ENCODE results near the gene UTP20. TPM values are rescaled to one million over a fixed set of nuclear protein-coding genes. Genes with fewer than 3 reads are reported as not detected.

Gene UTP20
- total and polyA plus RNA-seq, 7 experiments from 2014 or later: 5.7 to 20.8 (median 13.6) TPM

GRCh38 chr12:101243074-101243473 is 36.8 kb upstream of the UTP20 start:
- no peak overlapping the region for H3K4me3 ChIP-seq (ENCODE audit: low read length)
- H3K27ac ChIP-seq (ENCODE audit: low read depth, low read length): no peak overlapping the region
- ATAC-seq (no peak), DNase-seq (no peak)
- Mint-ChIP-seq H3K9me3 (peaks cover 0 to 9% (median 2%) of the 10 kb centered on the region in 11 donors), H3K4me3 (no peak overlapping the region), H3K27ac (no peak overlapping the region), H3K36me3 (no peaks in the 10 kb centered on the region), H3K27me3 (peaks cover 0 to 20% (median 8%) of the 10 kb centered on the region in 5 donors), H3K4me1 (no peaks in the 10 kb centered on the region)
- intact Hi-C loops (cut with micrococcal nuclease): no loop called here
- H3K36me3 ChIP-seq (ENCODE audit: control insufficient read depth in 2 of 3, insufficient read depth in 3 of 3, low read length in 3 of 3): no peaks in the 10 kb centered on the region
- no peaks in the 10 kb centered on the region for H3K9me3 ChIP-seq (ENCODE audit: control insufficient read depth in 2 of 3, low read length in 3 of 3)
- H3K4me1 ChIP-seq (ENCODE audit: control insufficient read depth in 2 of 2, insufficient read depth in 2 of 2, low read length in 2 of 2): no peaks in the 10 kb centered on the region
- no peaks in the 10 kb centered on the region for H3K27me3 ChIP-seq (ENCODE audit: control insufficient read depth in 2 of 2, insufficient read depth in 2 of 2, low read length in 2 of 2)
- POLR2A ChIA-PET: no interaction called here
- CTCF ChIA-PET: no interaction called here

- ChIA-PET CTCF (no interaction called here), POLR2A (no interaction called here)
- DNase-seq: no peak
Observed at GRCh38 chr12:101243616-101244015, 36.3 kb upstream of the UTP20 start.

GRCh38 chr12:101256266-101256665 is 23.6 kb upstream of the UTP20 start:
- no peaks in the 10 kb centered on the region for H3K4me1 Mint-ChIP-seq

More at GRCh38 chr12:101243616-101244015, 36.3 kb upstream of the UTP20 start:
- Mint-ChIP-seq H3K36me3 (no peaks in the 10 kb centered on the region), H3K4me3 (no peak overlapping the region), H3K27me3 (peaks cover 0 to 16% (median 6%) of the 10 kb centered on the region in 5 donors), H3K9me3 (peaks cover 0 to 6% (median under 1%) of the 10 kb centered on the region in 11 donors), H3K27ac (no peak overlapping the region), H3K4me1 (no peaks in the 10 kb centered on the region)
- H3K27me3 ChIP-seq (ENCODE audit: control insufficient read depth in 2 of 2, insufficient read depth in 2 of 2, low read length in 2 of 2): no peaks in the 10 kb centered on the region
- no peak overlapping the region for H3K4me3 ChIP-seq (ENCODE audit: low read length)
- no peaks in the 10 kb centered on the region for H3K4me1 ChIP-seq (ENCODE audit: control insufficient read depth in 2 of 2, insufficient read depth in 2 of 2, low read length in 2 of 2)
- ATAC-seq: no peak
- no peaks in the 10 kb centered on the region for H3K9me3 ChIP-seq (ENCODE audit: control insufficient read depth in 2 of 3, low read length in 3 of 3)
- intact Hi-C loops (cut with micrococcal nuclease): no loop called here
- H3K36me3 ChIP-seq (ENCODE audit: control insufficient read depth in 2 of 3, insufficient read depth in 3 of 3, low read length in 3 of 3): no peaks in the 10 kb centered on the region
- no peak overlapping the region for H3K27ac ChIP-seq (ENCODE audit: low read depth, low read length)

GRCh38 chr12:101257357-101257756 is 22.5 kb upstream of the UTP20 start:
- peaks cover 0 to 5% (median 0%) of the 10 kb centered on the region in 11 donors for H3K9me3 Mint-ChIP-seq
- no peaks in the 10 kb centered on the region for H3K36me3 Mint-ChIP-seq
- Histone ChIP-seq H3K27me3 (ENCODE audit: control insufficient read depth in 2 of 2, insufficient read depth in 2 of 2, low read length in 2 of 2) (no peaks in the 10 kb centered on the region), H3K27ac (ENCODE audit: low read depth, low read length) (no peak overlapping the region), H3K9me3 (ENCODE audit: control insufficient read depth in 2 of 3, low read length in 3 of 3) (no peaks in the 10 kb centered on the region), H3K4me1 (ENCODE audit: control insufficient read depth in 2 of 2, insufficient read depth in 2 of 2, low read length in 2 of 2) (no peaks in the 10 kb centered on the region), H3K4me3 (ENCODE audit: low read length) (no peak overlapping the region), H3K36me3 (ENCODE audit: control insufficient read depth in 2 of 3, insufficient read depth in 3 of 3, low read length in 3 of 3) (no peaks in the 10 kb centered on the region)
- H3K27ac Mint-ChIP-seq: no peak overlapping the region
- no peaks in the 10 kb centered on the region for H3K4me1 Mint-ChIP-seq
- CTCF ChIA-PET: no interaction called here
- intact Hi-C loops (cut with micrococcal nuclease): no loop called here
- H3K4me3 Mint-ChIP-seq: no peak overlapping the region
- H3K27me3 Mint-ChIP-seq: peaks cover 0 to 22% (median 9%) of the 10 kb centered on the region in 5 donors
- ATAC-seq (no peak), DNase-seq (no peak)
- POLR2A ChIA-PET: no interaction called here

More at GRCh38 chr12:101256266-101256665, 23.6 kb upstream of the UTP20 start:
- Mint-ChIP-seq H3K4me3 (no peak overlapping the region), H3K27ac (no peak overlapping the region), H3K36me3 (no peaks in the 10 kb centered on the region), H3K27me3 (peaks cover 0 to 23% (median 9%) of the 10 kb centered on the region in 5 donors), H3K9me3 (peaks cover 0 to 4% (median 0%) of the 10 kb centered on the region in 11 donors)
- Histone ChIP-seq H3K36me3 (ENCODE audit: control insufficient read depth in 2 of 3, insufficient read depth in 3 of 3, low read length in 3 of 3) (no peaks in the 10 kb centered on the region), H3K9me3 (ENCODE audit: control insufficient read depth in 2 of 3, low read length in 3 of 3) (no peaks in the 10 kb centered on the region), H3K4me1 (ENCODE audit: control insufficient read depth in 2 of 2, insufficient read depth in 2 of 2, low read length in 2 of 2) (no peaks in the 10 kb centered on the region), H3K27me3 (ENCODE audit: control insufficient read depth in 2 of 2, insufficient read depth in 2 of 2, low read length in 2 of 2) (no peaks in the 10 kb centered on the region), H3K4me3 (ENCODE audit: low read length) (no peak overlapping the region), H3K27ac (ENCODE audit: low read depth, low read length) (no peak overlapping the region)
- ATAC-seq (no peak), DNase-seq (no peak)
- ChIA-PET CTCF (no interaction called here), POLR2A (no interaction called here)
- intact Hi-C loops (cut with micrococcal nuclease): no loop called here

GRCh38 chr12:101267111-101267510 is 12.8 kb upstream of the UTP20 start:
- CTCF ChIA-PET: interaction anchor here (0.9 kb wide), 1 partner anchor 18 kb away, joined by 4 read pairs; no protein-coding TSS in a partner anchor
- Mint-ChIP-seq H3K9me3 (peaks cover 0 to 7% (median 0%) of the 10 kb centered on the region in 11 donors), H3K4me3 (no peak overlapping the region), H3K4me1 (no peaks in the 10 kb centered on the region), H3K36me3 (no peaks in the 10 kb centered on the region), H3K27me3 (peaks cover 6 to 59% (median 44%) of the 10 kb centered on the region in 5 donors), H3K27ac (no peak overlapping the region)
- no peak for ATAC-seq
- Histone ChIP-seq H3K4me1 (ENCODE audit: control insufficient read depth in 2 of 2, insufficient read depth in 2 of 2, low read length in 2 of 2) (no peaks in the 10 kb centered on the region), H3K27ac (ENCODE audit: low read depth, low read length) (no peak overlapping the region), H3K36me3 (ENCODE audit: control insufficient read depth in 2 of 3, insufficient read depth in 3 of 3, low read length in 3 of 3) (no peaks in the 10 kb centered on the region), H3K4me3 (ENCODE audit: low read length) (no peak overlapping the region), H3K27me3 (ENCODE audit: control insufficient read depth in 2 of 2, insufficient read depth in 2 of 2, low read length in 2 of 2) (peaks cover 0 to 7% of the 10 kb centered on the region in 2 donors), H3K9me3 (ENCODE audit: control insufficient read depth in 2 of 3, low read length in 3 of 3) (no peaks in the 10 kb centered on the region)
- DNase-seq: no peak
- POLR2A ChIA-PET: no interaction called here
- intact Hi-C loops (cut with micrococcal nuclease): no loop called here

- peaks cover 0 to 5% (median 0%) of the 10 kb centered on the region in 3 experiments for H3K36me3 ChIP-seq (ENCODE audit: control insufficient read depth in 2 of 3, insufficient read depth in 3 of 3, low read length in 3 of 3)
- ATAC-seq (no peak), DNase-seq (no peak)
- CTCF ChIA-PET: no interaction called here
- Mint-ChIP-seq H3K4me1 (peaks cover 0 to 16% (median 4%) of the 10 kb centered on the region in 7 donors), H3K36me3 (no peaks in the 10 kb centered on the region), H3K9me3 (no peaks in the 10 kb centered on the region), H3K27me3 (peaks cover 13 to 40% (median 29%) of the 10 kb centered on the region in 5 donors), H3K4me3 (no peak overlapping the region), H3K27ac (no peak overlapping the region)
- no peak overlapping the region for H3K27ac ChIP-seq (ENCODE audit: low read depth, low read length)
- POLR2A ChIA-PET: no interaction called here
- peaks cover 5% of the 10 kb centered on the region in 2 donors for H3K4me1 ChIP-seq (ENCODE audit: control insufficient read depth in 2 of 2, insufficient read depth in 2 of 2, low read length in 2 of 2)
- no peak overlapping the region for H3K4me3 ChIP-seq (ENCODE audit: low read length)
- H3K27me3 ChIP-seq (ENCODE audit: control insufficient read depth in 2 of 2, insufficient read depth in 2 of 2, low read length in 2 of 2): no peaks in the 10 kb centered on the region
- no peaks in the 10 kb centered on the region for H3K9me3 ChIP-seq (ENCODE audit: control insufficient read depth in 2 of 3, low read length in 3 of 3)
- intact Hi-C loops (cut with micrococcal nuclease): no loop called here
Observed at GRCh38 chr12:101276433-101276832, 3.5 kb upstream of the UTP20 start.

- Histone ChIP-seq H3K27me3 (ENCODE audit: control insufficient read depth in 2 of 2, insufficient read depth in 2 of 2, low read length in 2 of 2) (no peaks in the 10 kb centered on the region), H3K4me1 (ENCODE audit: control insufficient read depth in 2 of 2, insufficient read depth in 2 of 2, low read length in 2 of 2) (peaks cover 5% of the 10 kb centered on the region in 2 donors), H3K36me3 (ENCODE audit: control insufficient read depth in 2 of 3, insufficient read depth in 3 of 3, low read length in 3 of 3) (peaks cover 0 to 11% (median 0%) of the 10 kb centered on the region in 3 experiments), H3K27ac (ENCODE audit: low read depth, low read length) (no peak overlapping the region), H3K9me3 (ENCODE audit: control insufficient read depth in 2 of 3, low read length in 3 of 3) (no peaks in the 10 kb centered on the region), H3K4me3 (ENCODE audit: low read length) (no peak overlapping the region)
- POLR2A ChIA-PET: no interaction called here
- Mint-ChIP-seq H3K27me3 (peaks cover 8 to 30% (median 19%) of the 10 kb centered on the region in 5 donors), H3K36me3 (peaks cover 0 to 5% (median 4%) of the 10 kb centered on the region in 5 donors), H3K4me3 (no peak overlapping the region), H3K27ac (no peak overlapping the region), H3K9me3 (no peaks in the 10 kb centered on the region), H3K4me1 (peaks cover 7 to 23% (median 11%) of the 10 kb centered on the region in 7 donors)
- DNase-seq (no peak), ATAC-seq (no peak)
- CTCF ChIA-PET: no interaction called here
- intact Hi-C loops (cut with micrococcal nuclease): no loop called here
Observed at GRCh38 chr12:101277443-101277842, 2.5 kb upstream of the UTP20 start.
